Breast epithelium (tissue), 4 donors: Measurements from ENCODE around the gene JMJD8. TPM values are rescaled to one million over a fixed set of nuclear protein-coding genes. Genes with fewer than 3 reads are reported as not detected.

ENCODE experiments used
- DNase-seq, 2 donors: peaks; one replicate each; pipeline ENCODE4 v3.0.0-alpha.2; 2019; ENCODE audit warnings: low spot score in 2 of 2
- H3K27ac ChIP-seq, 2 donors: fragments of 200-600 bp; sonication (generic) in 1 of 2; one replicate each; pipeline ENCODE4 v1.5.1; 2016 to 2019; ENCODE audit warnings: mild to moderate bottlenecking in 1 of 2
- H3K27me3 ChIP-seq, 2 donors: fragments of 200-600 bp; sonication (generic) in 1 of 2; one replicate each; pipeline versions ENCODE4 v1.5.1 to v1.6.0; 2017 to 2019; ENCODE audit warnings: control low read depth in 1 of 2, mild to moderate bottlenecking in 1 of 2
- H3K36me3 ChIP-seq: fragments of 200-600 bp; one replicate; pipeline ENCODE4 v1.5.1; 2019
- H3K4me1 ChIP-seq, 2 donors: fragments of 200-600 bp; sonication (generic); one replicate each; pipeline ENCODE4 v1.5.1; 2016 to 2019; ENCODE audit warnings: control low read depth in 1 of 2
- H3K4me3 ChIP-seq, 3 donors: fragments of 200-600 bp; sonication (generic); 1 replicate in 2 of 3; 2 replicates in 1 of 3; pipeline ENCODE4 v1.5.1; 2016 to 2019; ENCODE audit warnings: mild to moderate bottlenecking in 3 of 3, moderate library complexity in 2 of 3
- H3K9me3 ChIP-seq, 2 donors: fragments of 200-600 bp; sonication (generic) in 1 of 2; one replicate each; pipeline ENCODE4 v1.5.1; 2016 to 2019; ENCODE audit warnings: control low read depth in 1 of 2
- CTCF ChIP-seq, 3 donors: fragments of 450-650 bp; IDR thresholded peaks; one replicate each; pipeline ENCODE4 v1.5.1; 2016 to 2017; ENCODE audit warnings: antibody characterized with exemption in 3 of 3, mild to moderate bottlenecking in 3 of 3, moderate library complexity in 3 of 3
- POLR2A ChIP-seq: fragments of 450-650 bp; IDR thresholded peaks from one replicate; pipeline ENCODE4 v1.6.1; 2016; ENCODE audit warnings: antibody characterized with exemption, mild to moderate bottlenecking, moderate library complexity
- POLR2AphosphoS5 ChIP-seq, 3 donors: sonication (generic); formaldehyde crosslinking; IDR thresholded peaks; one replicate each; pipeline ENCODE4 v1.6.1; 2017; ENCODE audit warnings: antibody characterized with exemption in 3 of 3
- intact Hi-C: fragments of 100-400 bp; cut with DNase I; formaldehyde crosslinking; loops from one replicate; pipeline ENCODE4 v1.15.1; 2023; ENCODE audit warnings: low total_unique reads
- total RNA-seq, 3 donors: library from RNA; depleted of rRNA; stranded (reverse); fragments of >200 nt; gene quantifications; one replicate each; pipeline ENCODE4 v1.1.0, GENCODE V29; 2016

The JMJD8 gene
- total RNA-seq, 3 donors from 2014 or later = 67.2 to 83.4 (median 67.5) TPM

DNA sequence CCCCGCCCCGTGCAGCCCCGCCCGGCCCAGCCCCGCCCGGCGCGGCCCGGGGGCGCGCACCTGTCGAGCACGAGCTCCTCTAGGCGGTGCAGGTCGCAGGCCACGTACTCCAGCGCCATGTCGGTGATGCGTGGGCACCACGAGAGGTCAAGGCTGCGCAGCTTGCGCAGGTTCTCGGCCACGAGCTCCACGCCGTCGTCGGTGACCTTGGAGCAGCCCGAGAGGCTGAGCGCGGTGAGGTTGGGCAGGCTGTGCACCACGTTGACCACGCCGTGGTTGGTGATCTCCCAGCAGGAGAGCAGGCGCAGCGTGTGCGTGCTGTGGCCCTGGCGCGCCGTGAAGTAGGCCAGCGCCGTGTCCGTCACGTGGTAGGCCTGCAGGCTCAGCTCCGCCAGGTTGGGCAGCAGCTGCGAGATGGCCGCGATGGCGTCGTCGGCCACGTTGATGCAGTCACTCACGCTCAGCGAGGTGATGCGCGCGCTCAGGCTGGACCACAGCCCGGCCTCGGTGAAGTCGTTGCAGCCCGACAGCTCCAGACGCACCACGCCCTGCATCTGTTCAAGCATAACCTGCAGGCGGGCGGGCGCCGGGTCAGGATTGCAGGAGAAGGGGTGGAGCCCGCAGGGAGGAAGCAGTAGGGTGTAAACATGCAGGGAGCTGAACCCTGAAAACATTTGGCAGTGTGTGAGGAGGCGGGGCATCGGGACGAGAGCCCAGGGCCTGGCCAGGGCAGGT lies 11.4 kb upstream of the JMJD8 start:
- Histone ChIP-seq H3K36me3 (no peaks in the 10 kb centered on the region), H3K27me3 (peaks cover 15 to 56% of the 10 kb centered on the region in 2 donors), H3K27ac (peak overlapping the region in 1 of 2 donors; percentile 38), H3K9me3 (no peaks in the 10 kb centered on the region), H3K4me1 (peaks cover 14 to 19% of the 10 kb centered on the region in 2 donors), H3K4me3 (peak overlapping the region in 2 of 3 donors; percentile 51 to 68)
- intact Hi-C loops = no loop called here
- TF ChIP-seq CTCF (IDR thresholded peaks at IDR 0.05) (no peak), POLR2A (no peak), POLR2AphosphoS5 (IDR thresholded peaks at IDR 0.05) (no peak)
- DNase-seq = peak; percentile 49 to 74

DNA sequence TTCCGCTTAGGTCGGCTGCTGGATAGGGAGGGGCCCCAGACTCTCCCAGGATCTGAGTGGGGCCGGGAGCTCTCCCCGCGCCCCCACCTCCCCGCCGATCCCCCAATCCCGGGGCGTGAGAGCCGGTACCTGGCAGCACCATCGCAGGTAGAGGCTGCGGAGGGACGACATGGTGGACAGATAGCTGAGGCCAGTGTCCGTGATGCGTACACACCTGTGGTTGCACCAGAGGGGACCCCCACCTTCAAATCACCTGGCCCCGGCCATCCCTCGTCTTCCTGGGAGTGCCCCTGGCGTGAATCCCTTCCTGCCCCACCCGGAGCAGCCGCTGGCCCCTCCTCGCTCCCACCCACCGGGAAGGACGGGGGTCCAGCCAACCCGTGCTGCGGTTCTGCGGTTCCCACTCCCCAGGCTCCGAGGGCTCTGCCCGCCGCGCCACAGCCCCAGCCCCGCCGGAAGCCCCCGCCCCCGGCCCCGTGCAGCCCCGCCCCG lies 10.8 kb upstream of the JMJD8 start:
- Histone ChIP-seq H3K4me3 (peak overlapping the region in 2 of 3 donors; percentile 51 to 68), H3K27ac (peak overlapping the region in 1 of 2 donors; percentile 52), H3K36me3 (no peaks in the 10 kb centered on the region), H3K4me1 (peaks cover 14 to 19% of the 10 kb centered on the region in 2 donors), H3K27me3 (peaks cover 15 to 49% of the 10 kb centered on the region in 2 donors), H3K9me3 (no peaks in the 10 kb centered on the region)
- TF ChIP-seq CTCF (IDR thresholded peaks at IDR 0.05) (no peak), POLR2AphosphoS5 (IDR thresholded peaks at IDR 0.05) (no peak), POLR2A (no peak)
- DNase-seq = no peak
- intact Hi-C loops = no loop called here

- TF ChIP-seq POLR2AphosphoS5 (IDR thresholded peaks at IDR 0.05) = no peak
- no peak for TF ChIP-seq POLR2A
- TF ChIP-seq CTCF (IDR thresholded peaks at IDR 0.05) = no peak
- intact Hi-C loops = no loop called here
- no peak overlapping the region for H3K27ac ChIP-seq
- no peaks in the 10 kb centered on the region for H3K36me3 ChIP-seq
- H3K4me1 ChIP-seq = peaks cover 19 to 24% of the 10 kb centered on the region in 2 donors
- H3K4me3 ChIP-seq = peak overlapping the region in 2 of 3 donors; percentile 51 to 68
- peaks cover 15 to 44% of the 10 kb centered on the region in 2 donors for H3K27me3 ChIP-seq
- DNase-seq = no peak
- no peaks in the 10 kb centered on the region for H3K9me3 ChIP-seq
Observed at GRCh38 chr16:694187-694862, 10.2 kb upstream of the JMJD8 start.

DNA sequence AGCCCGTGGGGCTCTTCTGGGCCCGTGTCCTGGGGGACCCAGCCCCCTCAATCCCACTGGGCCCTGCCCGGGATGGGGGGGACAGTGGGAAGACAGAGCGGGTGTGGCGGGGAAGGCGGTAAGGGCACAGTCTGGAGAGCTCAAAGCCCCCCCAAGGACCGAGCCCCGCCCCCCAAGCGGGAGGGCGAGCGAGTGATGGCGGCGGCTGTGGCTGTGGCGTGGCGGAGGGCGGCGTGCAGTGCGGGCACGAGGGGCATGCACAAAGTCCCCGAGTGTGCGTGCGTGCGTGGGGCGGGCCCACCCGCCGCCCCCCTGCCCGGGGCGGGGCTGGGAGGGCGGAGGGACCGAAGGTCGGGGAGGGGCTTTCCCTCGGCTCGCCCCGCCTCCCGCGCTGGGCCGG lies 9.6 kb upstream of the JMJD8 start:
- H3K27me3 ChIP-seq = peaks cover 15 to 39% of the 10 kb centered on the region in 2 donors
- no peaks in the 10 kb centered on the region for H3K9me3 ChIP-seq
- no peaks in the 10 kb centered on the region for H3K36me3 ChIP-seq
- H3K4me3 ChIP-seq = peak overlapping the region in 2 of 3 donors; percentile 51 to 68
- intact Hi-C loops = no loop called here
- TF ChIP-seq CTCF (IDR thresholded peaks at IDR 0.05) = no peak
- TF ChIP-seq POLR2A = no peak
- no peak for TF ChIP-seq POLR2AphosphoS5 (IDR thresholded peaks at IDR 0.05)
- peaks cover 24 to 29% of the 10 kb centered on the region in 2 donors for H3K4me1 ChIP-seq
- H3K27ac ChIP-seq = peak overlapping the region in 1 of 2 donors; percentile 19
- no peak for DNase-seq

DNA sequence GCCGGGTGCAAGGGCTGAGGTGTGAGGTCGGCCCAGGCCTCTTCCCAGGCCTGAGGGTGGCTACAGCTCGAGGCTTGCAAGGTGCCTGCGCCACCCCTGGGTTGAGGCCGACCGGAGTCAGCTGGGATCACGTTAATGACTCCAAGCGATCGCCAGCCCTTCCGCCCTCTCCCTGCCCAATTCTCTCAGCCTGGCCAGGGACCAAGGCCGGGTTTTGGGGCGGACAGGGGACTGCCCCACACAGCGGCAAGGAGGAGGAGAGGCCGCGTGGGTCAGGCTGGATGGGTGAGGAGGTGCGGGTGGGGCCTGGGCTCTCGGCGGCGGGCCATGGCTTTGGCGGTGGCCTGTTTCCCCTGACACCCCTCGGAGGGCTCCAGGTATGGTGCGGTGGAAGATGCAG lies 9.2 kb upstream of the JMJD8 start:
- peaks cover 15 to 39% of the 10 kb centered on the region in 2 donors for H3K27me3 ChIP-seq
- intact Hi-C loops = no loop called here

More for the DNA sequence above, 9.2 kb upstream of the JMJD8 start:
- TF ChIP-seq CTCF (IDR thresholded peaks at IDR 0.05) (no peak), POLR2AphosphoS5 (IDR thresholded peaks at IDR 0.05) (no peak), POLR2A (no peak)
- peak overlapping the region in 1 of 2 donors; percentile 19 for H3K27ac ChIP-seq
- no peaks in the 10 kb centered on the region for H3K9me3 ChIP-seq
- H3K4me3 ChIP-seq = peak overlapping the region in 1 of 3 donors; percentile 68
- H3K36me3 ChIP-seq = no peaks in the 10 kb centered on the region
- peaks cover 24 to 29% of the 10 kb centered on the region in 2 donors for H3K4me1 ChIP-seq
- no peak for DNase-seq
